GM12892 (cell line): ENCODE results near the gene DOCK8.

Experiments
- DNase-seq: peaks from one replicate; pipeline ENCODE4 v3.0.0; 2011; ENCODE audit not compliant: insufficient read length
- FAIRE-seq: peaks from 2 replicates; lab custom pipeline; 2011; peaks lifted over from hg19 to GRCh38; lab: Jason Lieb, UNC
- POLR2A ChIP-seq: IDR thresholded peaks from 2 replicates; pipeline ENCODE4 v1.6.1; 2011; ENCODE audit warnings: low read depth, low read length, control low read depth
- POLR2AphosphoS5 ChIP-seq: IDR thresholded peaks from 2 replicates; pipeline ENCODE4 v1.6.1; 2011; ENCODE audit warnings: low read depth, low read length, control low read depth
- TAF1 ChIP-seq: IDR thresholded peaks from 2 replicates; pipeline ENCODE4 v1.6.1; 2011; ENCODE audit warnings: low read depth, mild to moderate bottlenecking, control low read depth, low read length, borderline replicate concordance

The DOCK8 gene

GRCh38 chr9:373759-374206 is 159.1 kb downstream of the DOCK8 start:
- no peak for FAIRE-seq
- no peak for TF ChIP-seq POLR2AphosphoS5
- no peak for TF ChIP-seq TAF1
- TF ChIP-seq POLR2A: no peak
- no peak for DNase-seq

DNA sequence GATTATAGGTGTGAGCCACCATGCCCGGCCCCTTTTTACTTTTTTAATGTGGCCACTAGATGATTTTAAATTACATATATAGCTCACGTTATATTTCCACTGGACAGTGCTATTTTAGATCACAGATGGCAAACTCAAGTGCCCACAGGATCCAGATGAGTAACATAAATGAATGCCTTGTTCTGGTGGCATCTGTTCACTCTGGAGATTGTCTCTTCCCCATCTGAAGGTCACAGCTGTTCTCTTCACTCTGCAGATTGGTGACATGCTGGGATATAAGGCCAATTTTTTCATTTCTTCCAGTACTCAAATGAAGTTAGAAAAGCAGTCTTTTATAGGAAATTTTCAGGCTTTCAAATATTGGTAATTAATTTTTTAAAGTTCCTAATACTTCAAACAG is 160.1 kb downstream of the DOCK8 start:
- no peak for FAIRE-seq
- DNase-seq: no peak
- TF ChIP-seq TAF1 (no peak), POLR2A (no peak), POLR2AphosphoS5 (no peak)

DNA sequence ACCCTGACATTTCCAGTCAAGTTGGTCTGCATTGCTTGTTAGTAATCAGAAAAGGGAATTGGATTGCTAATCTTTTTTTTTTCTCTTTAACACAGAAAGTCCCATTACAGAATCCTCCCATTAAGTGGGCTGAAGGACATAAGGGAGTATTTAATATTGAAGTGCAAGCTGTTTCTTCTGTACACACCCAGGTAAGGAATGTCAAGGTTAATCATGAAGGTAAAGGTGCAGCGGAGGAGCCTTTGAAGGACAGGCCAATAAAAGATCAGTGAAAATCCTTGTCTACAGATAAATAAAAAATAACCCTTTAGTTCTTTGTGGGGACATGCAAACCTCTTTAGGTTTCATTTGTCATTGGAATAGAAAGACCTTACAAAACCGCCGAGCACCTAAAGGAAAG is 161.4 kb downstream of the DOCK8 start:
- DNase-seq (no peak), FAIRE-seq (no peak)
- TF ChIP-seq TAF1 (no peak), POLR2A (no peak), POLR2AphosphoS5 (no peak)

GRCh38 chr9:378263-378662 is 163.6 kb downstream of the DOCK8 start:
- TF ChIP-seq POLR2AphosphoS5: no peak
- DNase-seq (no peak), FAIRE-seq (no peak)

- FAIRE-seq: no peak
- TF ChIP-seq POLR2AphosphoS5 (no peak), POLR2A (no peak), TAF1 (no peak)
These were observed 167.7 kb downstream of the DOCK8 start for GRCh38 chr9:382383-382782.

GRCh38 chr9:385818-386398 is 171.2 kb downstream of the DOCK8 start:
- DNase-seq: no peak
- no peak for FAIRE-seq
- TF ChIP-seq TAF1: no peak
- no peak for TF ChIP-seq POLR2A
- TF ChIP-seq POLR2AphosphoS5: no peak

More at GRCh38 chr9:382383-382782, 167.7 kb downstream of the DOCK8 start:
- no peak for DNase-seq

DNA sequence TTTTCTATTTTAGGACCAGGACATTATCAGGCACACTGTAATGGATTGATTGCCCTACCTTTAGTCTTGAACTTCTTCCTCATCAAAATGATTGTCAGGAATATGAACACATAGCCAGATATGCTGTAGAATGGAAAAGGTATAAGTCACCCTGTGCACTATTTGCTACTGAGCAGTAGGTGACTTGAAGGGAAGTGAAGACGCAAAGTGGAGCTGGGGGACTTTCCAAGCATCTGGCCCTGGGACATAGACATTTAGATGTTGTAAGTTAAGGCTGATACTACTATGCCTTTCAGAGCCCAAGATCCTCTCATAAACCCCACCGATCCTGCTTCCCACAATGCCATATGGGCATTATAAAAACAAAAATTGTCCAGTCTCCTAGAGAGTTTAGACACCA is 174.5 kb downstream of the DOCK8 start:
- DNase-seq (no peak), FAIRE-seq (peak; percentile 77)
- TF ChIP-seq POLR2A (no peak), TAF1 (no peak), POLR2AphosphoS5 (no peak)

DNA sequence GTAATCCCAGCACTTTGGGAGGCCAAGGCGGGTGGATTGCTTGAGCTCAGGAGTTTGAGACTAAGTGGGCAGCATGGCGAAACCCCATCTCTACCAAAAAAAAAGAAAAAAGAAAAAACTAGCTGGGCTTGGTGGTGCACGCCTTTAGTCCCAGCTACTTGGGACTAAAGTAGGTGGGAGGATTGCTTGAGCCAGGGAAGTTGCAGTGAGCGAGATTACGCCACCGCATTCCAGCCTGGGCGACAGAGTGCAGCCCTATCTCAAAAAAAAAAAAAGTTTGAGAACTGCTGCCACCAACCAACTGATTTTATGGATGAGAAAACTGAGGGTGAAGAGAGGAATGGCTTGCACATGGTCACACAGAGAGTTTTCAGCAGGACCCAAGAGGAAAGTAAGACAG is 175.1 kb downstream of the DOCK8 start:
- FAIRE-seq: no peak

DNA sequence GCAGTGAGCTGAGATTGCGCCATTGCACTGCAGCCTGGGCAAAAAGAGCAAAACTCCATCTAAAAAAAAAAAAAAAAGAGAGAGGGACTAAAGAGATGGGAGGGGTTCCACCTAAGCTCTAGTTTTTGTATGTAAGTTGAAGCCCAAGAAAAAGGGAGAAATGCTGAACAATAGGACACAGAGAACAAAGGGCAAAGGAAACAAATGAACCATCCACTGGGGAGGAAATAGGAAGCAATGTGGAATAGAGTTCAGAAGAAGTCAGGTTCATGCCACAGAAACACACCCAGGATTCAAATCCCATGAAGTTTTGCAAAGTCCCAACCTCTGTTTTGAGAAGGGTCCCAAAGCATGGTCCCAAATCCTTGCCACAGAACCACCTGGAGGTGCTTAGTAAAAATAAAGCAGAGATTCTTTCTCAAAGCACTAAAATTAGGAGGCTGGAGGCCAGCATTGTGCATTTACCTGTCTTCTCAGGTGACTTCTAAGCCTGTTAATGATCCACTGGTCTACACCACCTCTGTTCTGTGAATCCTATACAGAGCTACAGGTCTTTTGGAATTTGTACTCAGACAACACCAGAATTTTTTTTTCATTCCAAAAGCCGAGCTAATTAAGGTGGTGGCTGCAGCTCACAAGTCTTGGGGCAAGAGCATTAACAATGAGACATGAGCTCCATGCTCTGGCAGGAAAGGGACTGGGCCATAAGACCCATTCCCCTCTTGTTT is 177.6 kb downstream of the DOCK8 start:
- DNase-seq: no peak
- no peak for FAIRE-seq
- TF ChIP-seq POLR2A (no peak), POLR2AphosphoS5 (no peak), TAF1 (no peak)

More for the DNA sequence above, 175.1 kb downstream of the DOCK8 start:
- TF ChIP-seq TAF1 (no peak), POLR2A (no peak), POLR2AphosphoS5 (no peak)
- no peak for DNase-seq

GRCh38 chr9:394347-395052 is 179.8 kb downstream of the DOCK8 start:
- FAIRE-seq (no peak), DNase-seq (no peak)
- TF ChIP-seq TAF1 (no peak), POLR2AphosphoS5 (no peak), POLR2A (no peak)

GRCh38 chr9:396396-396795 is 181.7 kb downstream of the DOCK8 start:
- TF ChIP-seq POLR2AphosphoS5 (no peak), TAF1 (no peak), POLR2A (no peak)
- FAIRE-seq (no peak), DNase-seq (no peak)

- DNase-seq (no peak), FAIRE-seq (no peak)
- TF ChIP-seq TAF1 (no peak), POLR2A (no peak), POLR2AphosphoS5 (no peak)
These were observed 183.4 kb downstream of the DOCK8 start for GRCh38 chr9:398085-398484.
